Neural cell (in vitro differentiated cells): Measurements from ENCODE around the gene SMARCD1. TPM values are rescaled to one million over a fixed set of nuclear protein-coding genes. Genes with fewer than 3 reads are reported as not detected.

Source experiments
- H2AFZ ChIP-seq: fragments of 200-600, 300-800 bp; sonication (generic), shearing (Covaris generic); 2 replicates; pipeline ENCODE4 v1.6.0; 2014; ENCODE audit warnings: low read depth, mild to moderate bottlenecking, antibody characterized with exemption, low read length, moderate library complexity
- H3F3A ChIP-seq: fragments of 200-600 bp; shearing (Covaris generic); 2 replicates; pipeline ENCODE4 v1.6.1; 2016; ENCODE audit warnings: mild to moderate bottlenecking, moderate library complexity, mixed read lengths, antibody characterized with exemption, low read length; ENCODE audit not compliant: insufficient read depth, poor library complexity, severe bottlenecking
- H3K27ac ChIP-seq: fragments of 200-600, 300-800 bp; sonication (generic), shearing (Covaris generic); 2 replicates; pipeline ENCODE4 v1.5.1; 2014; ENCODE audit warnings: mild to moderate bottlenecking, low read length, moderate library complexity
- H3K27me3 ChIP-seq: fragments of 300-800, 200-600 bp; sonication (generic), shearing (Covaris generic); 2 replicates; pipeline ENCODE4 v1.6.0; 2014; ENCODE audit warnings: mild to moderate bottlenecking, low read depth, low read length, moderate library complexity; ENCODE audit not compliant: insufficient read depth
- H3K36me3 ChIP-seq: fragments of 300-800, 200-600 bp; sonication (generic), shearing (Covaris generic); 2 replicates; pipeline ENCODE4 v1.5.1; 2014; ENCODE audit warnings: mild to moderate bottlenecking, antibody characterized with exemption, low read length, moderate library complexity; ENCODE audit not compliant: insufficient read depth
- H3K4me2 ChIP-seq: fragments of 300-800, 200-600 bp; sonication (generic), shearing (Covaris generic); 2 replicates; pipeline ENCODE4 v1.6.0; 2014; ENCODE audit warnings: mild to moderate bottlenecking, low read length
- H3K4me3 ChIP-seq: fragments of 300-800, 200-600 bp; sonication (generic), shearing (Covaris generic); 2 replicates; pipeline ENCODE4 v1.5.1; 2014; ENCODE audit warnings: mild to moderate bottlenecking, low read length, moderate library complexity
- H3K79me2 ChIP-seq: fragments of 200-600 bp; shearing (Covaris generic); replicated peaks from 2 replicates; pipeline ENCODE4 v1.6.0; 2014; ENCODE audit warnings: mild to moderate bottlenecking, low read length, moderate library complexity; ENCODE audit not compliant: insufficient read depth
- H3K9ac ChIP-seq: fragments of 300-800, 200-600 bp; sonication (generic), shearing (Covaris generic); 2 replicates; pipeline ENCODE4 v1.6.1; 2016; ENCODE audit warnings: mild to moderate bottlenecking, low read length, mixed read lengths
- H3K9me2 ChIP-seq: fragments of 200-600 bp; shearing (Covaris generic); 2 replicates; pipeline ENCODE4 v1.6.1; 2016; ENCODE audit warnings: mild to moderate bottlenecking, low read length, mixed read lengths; ENCODE audit not compliant: insufficient read depth
- H3K9me3 ChIP-seq: fragments of 200-600, 300-800 bp; sonication (generic), shearing (Covaris generic); 2 replicates; pipeline ENCODE4 v1.6.1; 2016; ENCODE audit warnings: mild to moderate bottlenecking, mixed run types, low read length, moderate library complexity, mixed read lengths
- H4K20me1 ChIP-seq: fragments of 200-600 bp; shearing (Covaris generic); 2 replicates; pipeline ENCODE4 v1.6.1; 2016; ENCODE audit warnings: mild to moderate bottlenecking, mixed run types; ENCODE audit not compliant: insufficient read depth
- CTCF ChIP-seq: fragments of 450-650 bp; IDR thresholded peaks from 2 replicates; pipeline ENCODE4 v1.5.1; 2014; ENCODE audit warnings: antibody characterized with exemption, mild to moderate bottlenecking, moderate library complexity; ENCODE audit not compliant: poor library complexity, severe bottlenecking
- EP300 ChIP-seq: fragments of 450-650 bp; conservative IDR thresholded peaks from 2 replicates; pipeline ENCODE4 v1.6.1; 2014; ENCODE audit warnings: antibody characterized with exemption, mild to moderate bottlenecking, moderate library complexity; ENCODE audit not compliant: poor library complexity, severe bottlenecking
- EZH2 ChIP-seq: fragments of 200-600, 300-800 bp; shearing (Covaris generic), sonication (generic); IDR thresholded peaks from 2 replicates; pipeline ENCODE4 v1.6.1; 2014; ENCODE audit warnings: antibody characterized with exemption, low read length, borderline replicate concordance, mild to moderate bottlenecking; ENCODE audit not compliant: insufficient read depth, poor library complexity, severe bottlenecking
- MXI1 ChIP-seq: fragments of 450-650 bp; conservative IDR thresholded peaks from 2 replicates; pipeline ENCODE4 v1.6.1; 2014; ENCODE audit warnings: antibody characterized with exemption, mild to moderate bottlenecking; ENCODE audit not compliant: poor library complexity, severe bottlenecking
- POLR2AphosphoS5 ChIP-seq: IDR thresholded peaks from 2 replicates; pipeline ENCODE4 v1.6.1; 2012
- RAD21 ChIP-seq: fragments of 450-650 bp; conservative IDR thresholded peaks from 2 replicates; pipeline ENCODE4 v1.6.1; 2014; ENCODE audit warnings: antibody characterized with exemption, mild to moderate bottlenecking, moderate library complexity
- REST ChIP-seq: IDR thresholded peaks from 2 replicates; pipeline ENCODE4 v1.6.1; 2012; ENCODE audit warnings: borderline replicate concordance
- SMC3 ChIP-seq: fragments of 450-650 bp; conservative IDR thresholded peaks from 2 replicates; pipeline ENCODE4 v1.6.1; 2014; ENCODE audit warnings: antibody characterized with exemption, mild to moderate bottlenecking, moderate library complexity; ENCODE audit not compliant: poor library complexity
- TAF1 ChIP-seq: IDR thresholded peaks from 2 replicates; pipeline ENCODE4 v1.6.1; 2012; ENCODE audit warnings: low read depth
- polyA plus RNA-seq: library from polyadenylated mRNA; depleted of rRNA; stranded (reverse); fragments of >200 nt; gene quantifications from 2 replicates; pipeline ENCODE4 v1.2.3, GENCODE V29; 2014

SMARCD1 gene
- polyA plus RNA-seq, 1 donor from 2014 or later: 90.9 TPM

DNA sequence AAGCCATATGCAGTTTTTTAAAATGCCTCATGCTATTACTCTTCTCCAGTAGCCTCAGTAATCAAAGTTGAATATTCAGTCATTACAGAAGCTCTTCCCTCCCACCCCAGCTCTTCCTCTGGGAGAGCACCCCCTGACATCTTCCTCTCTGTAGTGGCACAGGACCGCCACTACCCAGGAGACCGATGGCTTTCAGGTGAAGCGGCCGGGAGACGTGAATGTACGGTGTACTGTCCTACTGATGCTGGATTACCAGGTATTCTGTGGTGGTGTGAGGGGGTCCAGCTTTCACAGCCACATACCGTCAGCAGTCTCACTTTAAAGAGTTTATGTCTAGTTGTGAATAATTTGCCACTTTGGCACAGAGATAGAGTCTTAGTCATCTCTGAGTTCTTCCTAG is 4.6 kb downstream of the SMARCD1 start:
- H3K4me2 ChIP-seq: no peak overlapping the region
- TF ChIP-seq POLR2AphosphoS5 (no peak), TAF1 (no peak), REST (no peak), CTCF (no peak), EZH2 (no peak), MXI1 (no peak), SMC3 (no peak), RAD21 (no peak), EP300 (no peak)
- H3F3A ChIP-seq: peaks cover 4% of the 10 kb centered on the region
- H3K79me2 ChIP-seq: peaks cover 10% of the 10 kb centered on the region
- H2AFZ ChIP-seq: no peak overlapping the region
- no peak overlapping the region for H3K9ac ChIP-seq
- no peaks in the 10 kb centered on the region for H3K9me3 ChIP-seq
- no peak overlapping the region for H3K4me3 ChIP-seq
- H3K27me3 ChIP-seq: no peaks in the 10 kb centered on the region
- H3K27ac ChIP-seq: no peak overlapping the region
- no peaks in the 10 kb centered on the region for H3K9me2 ChIP-seq
- H4K20me1 ChIP-seq: no peaks in the 10 kb centered on the region
- H3K36me3 ChIP-seq: peaks cover 3% of the 10 kb centered on the region

DNA sequence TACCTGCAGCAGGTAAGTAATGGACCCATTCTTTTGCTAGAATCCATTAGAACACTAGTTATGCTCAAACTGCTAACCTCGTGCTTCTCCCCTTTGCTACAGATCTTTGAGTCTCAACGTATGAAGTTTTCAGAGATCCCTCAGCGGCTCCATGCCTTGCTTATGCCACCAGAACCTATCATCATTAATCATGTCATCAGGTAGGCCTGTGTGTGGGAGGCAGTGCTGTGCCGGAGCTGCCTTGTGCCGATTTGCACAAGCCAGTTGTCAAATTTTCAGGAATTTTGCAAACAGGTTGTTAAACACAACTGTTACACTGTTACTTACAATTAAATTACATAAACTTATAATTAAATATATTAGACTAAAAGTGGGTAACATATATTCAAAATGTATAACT is 5.2 kb downstream of the SMARCD1 start:
- H3K27ac ChIP-seq: no peak overlapping the region
- no peaks in the 10 kb centered on the region for H3K9me3 ChIP-seq
- peaks cover 8% of the 10 kb centered on the region for H3K79me2 ChIP-seq
- H3K4me3 ChIP-seq: no peak overlapping the region
- no peak overlapping the region for H3K4me2 ChIP-seq
- no peak overlapping the region for H3K9ac ChIP-seq
- H2AFZ ChIP-seq: no peak overlapping the region
- no peaks in the 10 kb centered on the region for H3K9me2 ChIP-seq
- H4K20me1 ChIP-seq: no peaks in the 10 kb centered on the region
- peaks cover 3% of the 10 kb centered on the region for H3K36me3 ChIP-seq
- H3F3A ChIP-seq: peaks cover 4% of the 10 kb centered on the region
- no peak for TF ChIP-seq REST
- no peak for TF ChIP-seq RAD21
- TF ChIP-seq SMC3: no peak
- no peak for TF ChIP-seq TAF1
- TF ChIP-seq EP300: no peak
- TF ChIP-seq CTCF: no peak
- no peak for TF ChIP-seq EZH2
- no peak for TF ChIP-seq MXI1
- no peak for TF ChIP-seq POLR2AphosphoS5
- no peaks in the 10 kb centered on the region for H3K27me3 ChIP-seq
